ENCODE results near the gene DSTYK.
"Not testable (repeated sequence)": the region's sequence is repeated elsewhere in the genome, so short reads cannot be mapped to it uniquely, and the experiment has no call there.

Gene DSTYK

DNA sequence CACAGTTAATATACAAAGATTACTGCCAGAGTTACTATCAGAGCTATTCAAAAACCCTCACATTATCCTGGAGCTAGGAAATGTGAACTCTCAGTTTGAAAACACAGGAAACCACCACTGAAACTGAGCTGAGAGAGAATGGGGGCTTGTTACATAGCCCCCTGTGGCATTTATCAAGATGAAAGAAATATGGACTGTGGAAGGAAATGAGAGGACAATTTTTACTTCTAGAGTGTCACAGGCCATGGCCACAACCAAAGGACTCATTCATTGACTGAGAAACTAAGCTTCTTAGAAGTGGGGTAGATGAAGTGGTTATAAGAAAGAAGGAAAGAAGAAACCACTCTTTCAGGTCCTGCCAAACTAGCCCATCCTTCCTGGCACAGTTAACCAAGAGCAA lies 25.3 kb downstream of the DSTYK start:
- Histone ChIP-seq H3K9ac (ENCODE audit: insufficient read length) (no peak overlapping the region), H3K9me3 (ENCODE audit: low read depth, low read length) (no peaks in the 10 kb centered on the region), H3K36me3 (ENCODE audit: insufficient read depth, low read length) (no peaks in the 10 kb centered on the region), H3K4me3 (no peak overlapping the region), H3K27ac (no peak overlapping the region)
- TF ChIP-seq POLR2AphosphoS5 (IDR thresholded peaks at IDR 0.05; ENCODE audit: borderline replicate concordance, low read depth, low read length) (no peak), EZH2 (IDR thresholded peaks at IDR 0.05) (no peak), FOXP2 (optimal IDR thresholded peaks at IDR 0.05; ENCODE audit: control extremely low read depth, extremely low read length, insufficient read depth) (no peak)
- DNase-seq (ENCODE audit: low read depth, low spot score) = no peak

DNA sequence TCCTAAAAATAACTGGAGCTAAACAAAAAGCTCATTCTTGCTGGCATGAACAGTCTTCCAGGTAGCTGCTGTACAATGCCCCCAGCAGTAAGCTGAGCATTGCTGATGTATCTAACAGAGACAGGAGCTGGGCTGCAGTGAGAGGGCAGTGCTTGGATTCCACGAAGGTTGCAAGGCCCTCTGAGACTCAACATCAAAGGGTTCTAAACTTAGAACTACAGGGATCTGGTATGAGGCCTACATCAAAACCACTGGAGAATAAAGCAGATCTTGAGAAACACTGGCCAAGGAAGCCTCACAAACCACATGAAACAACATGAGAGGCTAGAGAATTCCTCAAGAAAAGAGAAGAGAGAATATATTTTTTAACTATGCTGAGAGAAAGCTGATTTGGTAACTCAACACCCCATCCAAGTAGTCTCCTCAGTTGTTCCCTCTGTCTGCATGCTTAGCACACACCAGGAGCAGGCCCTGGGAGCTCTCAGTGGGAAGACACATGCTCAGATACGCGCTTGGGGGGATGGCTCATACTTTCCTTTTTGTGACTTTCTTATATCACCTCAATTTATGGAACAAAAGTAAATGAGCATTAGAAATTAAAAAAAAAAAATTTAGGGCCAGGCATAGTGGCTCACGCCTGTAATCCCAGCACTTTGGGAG lies 27.7 kb downstream of the DSTYK start:
- no peak for TF ChIP-seq EZH2 (IDR thresholded peaks at IDR 0.05)
- no peak for TF ChIP-seq POLR2AphosphoS5 (IDR thresholded peaks at IDR 0.05; ENCODE audit: borderline replicate concordance, low read depth, low read length)
- no peak for TF ChIP-seq FOXP2 (optimal IDR thresholded peaks at IDR 0.05; ENCODE audit: control extremely low read depth, extremely low read length, insufficient read depth)

DNA sequence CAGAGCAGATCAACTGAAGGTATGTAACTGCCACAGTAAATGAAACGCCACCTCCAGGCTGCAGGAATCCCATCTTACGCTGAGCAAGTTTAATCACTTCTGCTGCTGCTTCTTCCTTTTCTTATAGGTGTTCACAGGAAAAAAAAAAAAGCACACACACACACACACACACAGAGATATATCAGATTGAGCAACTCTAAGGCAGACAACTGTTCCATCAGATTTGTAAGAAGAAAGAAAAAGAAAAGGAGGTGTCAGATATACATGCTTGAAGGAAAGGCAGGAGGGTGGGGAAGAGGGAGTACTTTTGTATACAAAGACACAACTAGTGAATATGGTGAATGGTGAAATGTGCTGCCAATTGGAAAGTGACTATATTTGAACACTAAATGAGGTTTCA lies 28.6 kb downstream of the DSTYK start:
- no peak for DNase-seq (ENCODE audit: low read depth, low spot score)
- H3K4me3 ChIP-seq = no peak overlapping the region
- no peak overlapping the region for H3K9ac ChIP-seq (ENCODE audit: insufficient read length)
- no peak for TF ChIP-seq FOXP2 (optimal IDR thresholded peaks at IDR 0.05; ENCODE audit: control extremely low read depth, extremely low read length, insufficient read depth)
- no peaks in the 10 kb centered on the region for H3K36me3 ChIP-seq (ENCODE audit: insufficient read depth, low read length)
- no peak overlapping the region for H3K27ac ChIP-seq
- H3K9me3 ChIP-seq (ENCODE audit: low read depth, low read length) = no peaks in the 10 kb centered on the region

More for the DNA sequence above, 27.7 kb downstream of the DSTYK start:
- Histone ChIP-seq H3K36me3 (ENCODE audit: insufficient read depth, low read length) (no peaks in the 10 kb centered on the region), H3K9me3 (ENCODE audit: low read depth, low read length) (no peaks in the 10 kb centered on the region), H3K4me3 (no peak overlapping the region), H3K9ac (ENCODE audit: insufficient read length) (no peak overlapping the region), H3K27ac (no peak overlapping the region)
- no peak for DNase-seq (ENCODE audit: low read depth, low spot score)

DNA sequence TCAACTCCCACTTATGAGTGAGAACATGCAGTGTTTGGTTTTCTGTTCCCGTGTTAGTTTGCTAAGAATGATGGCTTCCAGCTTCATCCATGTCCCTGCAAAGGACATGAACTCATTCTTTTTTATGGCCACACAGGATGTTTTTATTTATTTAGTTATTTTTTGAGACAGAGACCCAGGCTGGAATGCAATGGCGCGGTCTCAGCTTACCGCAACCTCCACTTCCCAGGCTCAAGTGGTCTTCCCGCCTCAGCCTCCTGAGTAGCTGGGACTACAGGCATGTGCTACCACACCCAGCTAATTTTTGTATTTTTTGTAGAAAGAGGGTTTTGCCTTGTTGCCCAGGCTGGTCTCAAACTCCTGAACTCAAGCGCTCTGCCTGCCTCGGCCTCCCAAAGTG lies 31.2 kb downstream of the DSTYK start:
- DNase-seq (ENCODE audit: low read depth, low spot score); H3K4me3 ChIP-seq; H3K9me3 ChIP-seq (ENCODE audit: low read depth, low read length); H3K27ac ChIP-seq; H3K36me3 ChIP-seq (ENCODE audit: insufficient read depth, low read length); H3K9ac ChIP-seq (ENCODE audit: insufficient read length): not testable (repeated sequence)

DNA sequence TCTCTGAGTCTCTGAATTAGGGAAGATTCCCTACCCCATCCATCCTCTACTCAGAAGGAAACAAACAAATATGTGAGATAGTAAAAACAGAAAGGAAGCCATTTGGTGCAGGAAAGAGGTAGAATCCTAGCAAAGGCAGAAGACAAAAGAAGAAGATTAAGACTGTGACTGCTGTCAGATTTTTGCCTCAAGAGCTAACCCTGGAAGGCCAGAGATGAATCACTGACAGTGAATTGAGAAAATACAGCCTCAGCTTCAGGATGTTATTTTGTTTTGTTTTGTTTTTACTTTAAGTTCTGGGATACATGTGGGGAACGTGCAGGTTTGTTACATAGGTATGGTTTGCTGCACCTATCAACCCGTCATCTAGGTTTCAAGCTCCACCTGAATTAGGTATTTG lies 31.7 kb downstream of the DSTYK start:
- H3K9me3 ChIP-seq (ENCODE audit: low read depth, low read length) = no peaks in the 10 kb centered on the region
- DNase-seq (ENCODE audit: low read depth, low spot score) = no peak
- TF ChIP-seq POLR2AphosphoS5 (IDR thresholded peaks at IDR 0.05; ENCODE audit: borderline replicate concordance, low read depth, low read length) (no peak), EZH2 (IDR thresholded peaks at IDR 0.05) (no peak), FOXP2 (optimal IDR thresholded peaks at IDR 0.05; ENCODE audit: control extremely low read depth, extremely low read length, insufficient read depth) (no peak)
- no peak overlapping the region for H3K27ac ChIP-seq
- H3K36me3 ChIP-seq (ENCODE audit: insufficient read depth, low read length) = no peaks in the 10 kb centered on the region
- no peak overlapping the region for H3K9ac ChIP-seq (ENCODE audit: insufficient read length)
- no peak overlapping the region for H3K4me3 ChIP-seq

DNA sequence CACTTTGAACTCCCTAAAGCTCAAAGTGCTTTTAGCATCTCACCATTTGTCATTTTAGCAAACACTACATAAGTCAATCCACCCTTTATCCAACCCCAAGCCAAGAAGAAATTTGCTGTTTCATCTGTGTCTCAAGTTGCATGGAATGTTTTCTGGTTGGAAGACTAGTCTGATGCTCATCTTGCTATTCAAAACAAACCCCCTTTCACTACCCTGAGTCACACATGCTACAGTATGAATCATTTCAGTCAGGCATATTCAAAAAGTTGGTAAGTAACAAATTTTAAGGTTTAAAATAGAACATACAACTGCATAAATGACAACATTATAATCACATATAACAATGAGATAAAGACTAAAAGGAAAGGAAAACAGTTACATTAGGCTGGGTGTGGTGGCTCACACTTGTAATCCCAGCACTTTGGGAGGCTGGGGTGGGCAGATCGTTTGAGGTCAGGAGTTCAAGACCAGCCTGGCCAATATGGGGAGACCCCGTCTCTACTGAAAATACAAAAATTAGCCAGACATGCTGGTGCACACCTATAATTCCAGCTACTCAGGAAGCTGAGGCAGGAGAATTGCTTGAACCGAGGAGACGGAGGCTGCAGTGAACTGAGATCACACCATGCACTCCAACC lies 38.7 kb downstream of the DSTYK start:
- no peak for TF ChIP-seq FOXP2 (optimal IDR thresholded peaks at IDR 0.05; ENCODE audit: control extremely low read depth, extremely low read length, insufficient read depth)
- no peak for TF ChIP-seq EZH2 (IDR thresholded peaks at IDR 0.05)
- no peak for TF ChIP-seq POLR2AphosphoS5 (IDR thresholded peaks at IDR 0.05; ENCODE audit: borderline replicate concordance, low read depth, low read length)
- Histone ChIP-seq H3K27ac (no peak overlapping the region), H3K9ac (ENCODE audit: insufficient read length) (no peak overlapping the region), H3K36me3 (ENCODE audit: insufficient read depth, low read length) (no peaks in the 10 kb centered on the region), H3K4me3 (no peak overlapping the region), H3K9me3 (ENCODE audit: low read depth, low read length) (no peaks in the 10 kb centered on the region)
- DNase-seq (ENCODE audit: low read depth, low spot score) = no peak

DNA sequence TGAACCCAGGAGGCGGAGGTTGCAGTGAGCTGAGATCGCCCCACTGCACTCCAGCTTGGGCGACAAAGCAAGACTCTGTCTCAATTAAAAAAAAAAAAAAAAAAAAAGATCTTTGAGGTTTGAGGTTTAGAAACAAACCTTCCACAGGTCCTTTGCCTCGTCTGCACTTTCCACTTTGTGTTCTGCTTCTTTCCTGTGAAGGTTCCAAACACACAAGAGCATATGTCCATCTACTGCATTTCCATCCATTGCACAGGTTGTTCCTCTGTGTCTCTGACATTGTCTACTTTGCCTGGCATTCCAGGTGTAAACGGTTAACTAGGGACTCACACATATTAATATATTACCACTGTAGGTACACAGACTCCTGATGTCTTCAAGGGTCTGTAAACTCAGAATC lies 40.1 kb downstream of the DSTYK start:
- TF ChIP-seq POLR2AphosphoS5 (IDR thresholded peaks at IDR 0.05; ENCODE audit: borderline replicate concordance, low read depth, low read length) (no peak), EZH2 (IDR thresholded peaks at IDR 0.05) (no peak), FOXP2 (optimal IDR thresholded peaks at IDR 0.05; ENCODE audit: control extremely low read depth, extremely low read length, insufficient read depth) (no peak)
- Histone ChIP-seq H3K27ac (no peak overlapping the region), H3K36me3 (ENCODE audit: insufficient read depth, low read length) (no peaks in the 10 kb centered on the region), H3K9ac (ENCODE audit: insufficient read length) (no peak overlapping the region), H3K4me3 (no peak overlapping the region), H3K9me3 (ENCODE audit: low read depth, low read length) (no peaks in the 10 kb centered on the region)
- DNase-seq (ENCODE audit: low read depth, low spot score) = no peak

DNA sequence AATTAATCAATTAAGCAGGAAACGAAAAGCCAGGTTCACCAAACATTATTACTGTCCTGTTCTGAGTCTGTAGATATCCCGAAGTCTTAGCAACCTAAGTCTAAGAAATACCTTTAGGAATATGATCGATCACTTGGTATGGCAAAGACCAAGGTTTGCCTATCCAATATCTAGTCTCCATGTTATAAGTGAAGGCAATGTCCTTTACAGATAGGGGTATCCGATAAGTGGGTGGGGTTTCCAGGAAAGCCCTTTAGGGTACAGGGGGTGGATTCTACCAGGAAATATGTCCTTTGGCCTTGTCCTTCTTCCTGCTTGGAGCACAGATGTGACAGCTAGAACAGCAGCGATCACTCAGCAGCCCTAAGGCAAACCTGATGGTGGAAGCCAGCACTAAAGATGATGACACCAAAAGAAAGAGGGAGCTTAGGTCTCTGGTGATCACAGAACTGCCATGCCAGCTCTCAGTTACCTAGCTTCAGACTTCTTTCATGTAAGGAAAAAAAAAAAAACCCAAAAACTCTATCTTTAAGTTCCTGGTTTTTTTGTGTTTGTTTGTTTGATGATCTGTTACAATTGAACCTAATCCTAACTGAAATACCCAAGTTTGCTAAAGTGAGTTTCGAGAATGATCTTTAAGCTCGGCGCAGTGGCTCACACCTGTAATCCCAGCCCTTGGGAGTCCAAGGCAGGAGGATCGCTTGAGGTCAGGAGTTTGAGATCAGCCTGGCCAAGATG lies 40.8 kb downstream of the DSTYK start:
- TF ChIP-seq POLR2AphosphoS5 (IDR thresholded peaks at IDR 0.05; ENCODE audit: borderline replicate concordance, low read depth, low read length) (no peak), FOXP2 (optimal IDR thresholded peaks at IDR 0.05; ENCODE audit: control extremely low read depth, extremely low read length, insufficient read depth) (no peak), EZH2 (IDR thresholded peaks at IDR 0.05) (no peak)
- Histone ChIP-seq H3K36me3 (ENCODE audit: insufficient read depth, low read length) (no peaks in the 10 kb centered on the region), H3K9ac (ENCODE audit: insufficient read length) (no peak overlapping the region)

More for the DNA sequence above, 40.8 kb downstream of the DSTYK start:
- no peak overlapping the region for H3K4me3 ChIP-seq
- DNase-seq (ENCODE audit: low read depth, low spot score) = no peak
- H3K9me3 ChIP-seq (ENCODE audit: low read depth, low read length) = no peaks in the 10 kb centered on the region
- H3K27ac ChIP-seq = no peak overlapping the region

Measured in SK-N-MC (cell line).